Measurements from ENCODE around the gene INPP4B. TPM values are rescaled to one million over a fixed set of nuclear protein-coding genes. Genes with fewer than 3 reads are reported as not detected.

Gene INPP4B
- total RNA-seq, 2 experiments from 2014 or later = not detected

DNA sequence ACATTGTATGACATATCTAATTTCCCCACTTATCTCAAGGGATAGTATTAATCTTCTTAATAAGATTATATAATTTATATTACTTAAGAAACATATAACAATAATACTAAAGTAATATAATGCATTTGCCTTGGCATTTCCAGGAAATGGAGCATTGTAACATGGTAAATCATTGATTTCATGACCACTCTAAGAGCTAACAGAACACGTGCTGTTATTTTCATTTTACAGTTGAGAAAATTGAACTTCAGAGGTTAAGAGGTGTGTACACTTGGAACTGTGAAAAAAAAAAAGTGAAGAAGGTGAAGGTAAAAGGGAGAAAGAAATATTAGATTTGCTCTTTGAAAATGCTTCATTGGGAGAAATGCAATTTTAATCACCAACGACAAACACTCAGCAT, 687.1 kb downstream of the INPP4B start:
- intact Hi-C loops (cut with micrococcal nuclease; ENCODE audit: unreplicated experiment) = no loop called here
- no peak overlapping the region for H3K27ac ChIP-seq (ENCODE audit: low read depth, low read length, poor library complexity, severe bottlenecking)
- H3K9me3 ChIP-seq (ENCODE audit: low read length) = no peaks in the 10 kb centered on the region
- H4K20me1 ChIP-seq (ENCODE audit: insufficient read depth, low read length) = no peaks in the 10 kb centered on the region
- BruUV-seq (replicated peaks) = no TSS peak
- H3K9me2 ChIP-seq (ENCODE audit: insufficient read depth, low read length) = no peaks in the 10 kb centered on the region
- no peak overlapping the region for H3K4me3 ChIP-seq (ENCODE audit: low read depth, low read length, poor library complexity, severe bottlenecking)
- H3K4me1 ChIP-seq (ENCODE audit: insufficient read depth, low read length, poor library complexity, severe bottlenecking) = no peaks in the 10 kb centered on the region
- no peak for DNase-seq (ENCODE audit: low spot score)
- POLR2A ChIA-PET = interaction anchor here (0.7 kb wide), 1 partner anchor 661 kb away, joined by 3 read pairs; no protein-coding TSS in a partner anchor
- TF ChIP-seq CTCF (conservative IDR thresholded peaks at IDR 0.05; ENCODE audit: low read length) (no peak), EZH2phosphoT487 (IDR thresholded peaks at IDR 0.05; ENCODE audit: borderline replicate concordance, low read depth, low read length) (no peak)
- H3K36me3 ChIP-seq (ENCODE audit: insufficient read depth, low read length) = no peaks in the 10 kb centered on the region
- CTCF ChIA-PET (ENCODE audit: unreplicated experiment) = no interaction called here
- no peak overlapping the region for H2AFZ ChIP-seq (ENCODE audit: low read length)
- H3K4me2 ChIP-seq (ENCODE audit: low read length) = no peak overlapping the region
- H3K79me2 ChIP-seq (ENCODE audit: insufficient read depth, low read depth, low read length) = no peaks in the 10 kb centered on the region

- ChIA-PET CTCF (ENCODE audit: unreplicated experiment) (no interaction called here), POLR2A (no interaction called here)
- TF ChIP-seq EZH2phosphoT487 (IDR thresholded peaks at IDR 0.05; ENCODE audit: borderline replicate concordance, low read depth, low read length) (no peak), CTCF (conservative IDR thresholded peaks at IDR 0.05; ENCODE audit: low read length) (no peak)
- Histone ChIP-seq H3K4me1 (ENCODE audit: insufficient read depth, low read length, poor library complexity, severe bottlenecking) (no peaks in the 10 kb centered on the region), H2AFZ (ENCODE audit: low read length) (no peak overlapping the region), H3K79me2 (ENCODE audit: insufficient read depth, low read depth, low read length) (no peaks in the 10 kb centered on the region), H3K27ac (ENCODE audit: low read depth, low read length, poor library complexity, severe bottlenecking) (no peak overlapping the region), H3K9me3 (ENCODE audit: low read length) (no peaks in the 10 kb centered on the region), H3K36me3 (ENCODE audit: insufficient read depth, low read length) (no peaks in the 10 kb centered on the region), H3K9me2 (ENCODE audit: insufficient read depth, low read length) (no peaks in the 10 kb centered on the region), H3K4me3 (ENCODE audit: low read depth, low read length, poor library complexity, severe bottlenecking) (no peak overlapping the region), H4K20me1 (ENCODE audit: insufficient read depth, low read length) (no peaks in the 10 kb centered on the region), H3K4me2 (ENCODE audit: low read length) (no peak overlapping the region)
- intact Hi-C loops (cut with micrococcal nuclease; ENCODE audit: unreplicated experiment) = no loop called here
- no TSS peak for BruUV-seq (replicated peaks)
- DNase-seq (ENCODE audit: low spot score) = no peak
Observed at GRCh38 chr4:142156256-142156655, 689.8 kb downstream of the INPP4B start.

- no peak for TF ChIP-seq EZH2phosphoT487 (IDR thresholded peaks at IDR 0.05; ENCODE audit: borderline replicate concordance, low read depth, low read length)
- TF ChIP-seq CTCF (conservative IDR thresholded peaks at IDR 0.05; ENCODE audit: low read length) = no peak
- CTCF ChIA-PET (ENCODE audit: unreplicated experiment) = no interaction called here
Observed at GRCh38 chr4:142155347-142155746, 690.8 kb downstream of the INPP4B start.

More at GRCh38 chr4:142155347-142155746, 690.8 kb downstream of the INPP4B start:
- H3K79me2 ChIP-seq (ENCODE audit: insufficient read depth, low read depth, low read length) = no peaks in the 10 kb centered on the region
- no peak for DNase-seq (ENCODE audit: low spot score)
- no peaks in the 10 kb centered on the region for H4K20me1 ChIP-seq (ENCODE audit: insufficient read depth, low read length)
- H3K4me2 ChIP-seq (ENCODE audit: low read length) = no peak overlapping the region
- H3K4me1 ChIP-seq (ENCODE audit: insufficient read depth, low read length, poor library complexity, severe bottlenecking) = no peaks in the 10 kb centered on the region
- BruUV-seq (replicated peaks) = no TSS peak
- no peaks in the 10 kb centered on the region for H3K36me3 ChIP-seq (ENCODE audit: insufficient read depth, low read length)
- no peaks in the 10 kb centered on the region for H3K9me2 ChIP-seq (ENCODE audit: insufficient read depth, low read length)
- no peak overlapping the region for H3K4me3 ChIP-seq (ENCODE audit: low read depth, low read length, poor library complexity, severe bottlenecking)
- intact Hi-C loops (cut with micrococcal nuclease; ENCODE audit: unreplicated experiment) = no loop called here
- no peak overlapping the region for H3K27ac ChIP-seq (ENCODE audit: low read depth, low read length, poor library complexity, severe bottlenecking)
- no peaks in the 10 kb centered on the region for H3K9me3 ChIP-seq (ENCODE audit: low read length)
- POLR2A ChIA-PET = no interaction called here
- no peak overlapping the region for H2AFZ ChIP-seq (ENCODE audit: low read length)
